OCI-LY3 (cell line): ENCODE data around the gene LGALS8.
"Not testable (repeated sequence)": the region's sequence is repeated elsewhere in the genome, so short reads cannot be mapped to it uniquely, and the experiment has no call there.

ENCODE experiments used
- H2AFZ ChIP-seq: fragments of 200-600, 300-600 bp; shearing (Covaris generic); 2 replicates; pipeline ENCODE4 v1.6.0; 2014; ENCODE audit warnings: antibody characterized with exemption, low read depth, low read length
- H3K27ac ChIP-seq: fragments of 200-600, 300-600 bp; sonication (generic); 2 replicates; pipeline ENCODE4 v1.5.1; 2014; ENCODE audit warnings: mild to moderate bottlenecking, low read length, moderate library complexity, mixed read lengths
- H3K27me3 ChIP-seq: fragments of 200-600, 300-600 bp; sonication (generic); 2 replicates; pipeline ENCODE4 v1.6.1; 2014; ENCODE audit warnings: low read depth, low read length, mixed read lengths
- H3K36me3 ChIP-seq: fragments of 200-600, 300-600 bp; sonication (generic); replicated peaks from 2 replicates; pipeline ENCODE3; 2014; ENCODE audit warnings: low read depth, low read length, mixed read lengths
- H3K4me1 ChIP-seq: fragments of 300-600, 200-600 bp; sonication (generic); 2 replicates; pipeline ENCODE4 v1.6.1; 2014; ENCODE audit warnings: low read length, mixed read lengths
- H3K4me2 ChIP-seq: fragments of 200-600, 300-600 bp; sonication (generic); 2 replicates; pipeline ENCODE4 v1.6.1; 2014; ENCODE audit warnings: low read length, mixed read lengths
- H3K4me3 ChIP-seq: fragments of 300-600, 200-600 bp; sonication (generic); 2 replicates; pipeline ENCODE4 v1.5.1; 2014; ENCODE audit warnings: antibody characterized with exemption, mild to moderate bottlenecking, low read length, moderate library complexity
- H3K79me2 ChIP-seq: fragments of 300-600, 200-600 bp; shearing (Covaris generic); 2 replicates; pipeline ENCODE4 v1.6.1; 2014; ENCODE audit warnings: mild to moderate bottlenecking, low read length, mixed read lengths
- H3K9ac ChIP-seq: fragments of 300-600, 200-600 bp; shearing (Covaris generic); 2 replicates; pipeline ENCODE4 v1.6.0; 2014; ENCODE audit warnings: mild to moderate bottlenecking, low read length, moderate library complexity
- H3K9me3 ChIP-seq: fragments of 200-600, 300-600 bp; shearing (Covaris generic); 2 replicates; pipeline ENCODE4 v1.6.1; 2014; ENCODE audit warnings: low read length, mixed read lengths; ENCODE audit not compliant: insufficient read depth
- H4K20me1 ChIP-seq: fragments of 200-600, 300-600 bp; sonication (generic); 2 replicates; pipeline ENCODE4 v1.6.1; 2016; ENCODE audit warnings: low read length, mixed read lengths; ENCODE audit not compliant: insufficient read depth
- CTCF ChIP-seq: fragments of 200-600, 300-600 bp; sonication (generic); IDR thresholded peaks from 2 replicates; pipeline ENCODE4 v1.5.1; 2014; ENCODE audit warnings: antibody characterized with exemption, low read length, low read depth
- EZH2phosphoT487 ChIP-seq: fragments of 200-600 bp; shearing (Covaris generic); IDR thresholded peaks from 2 replicates; pipeline ENCODE4 v1.6.1; 2018; ENCODE audit warnings: antibody characterized with exemption, mixed run types, low read depth

LGALS8 gene

GRCh38 chr1:236486356-236487002 lies 37.3 kb upstream of the LGALS8 start:
- no peaks in the 10 kb centered on the region for H3K79me2 ChIP-seq
- H4K20me1 ChIP-seq: no peaks in the 10 kb centered on the region
- H3K27ac ChIP-seq: no peak overlapping the region
- no peaks in the 10 kb centered on the region for H3K4me1 ChIP-seq
- no peak overlapping the region for H3K4me3 ChIP-seq
- no peaks in the 10 kb centered on the region for H3K9me3 ChIP-seq
- no peaks in the 10 kb centered on the region for H3K36me3 ChIP-seq
- H2AFZ ChIP-seq: no peak overlapping the region
- TF ChIP-seq EZH2phosphoT487 (no peak), CTCF (no peak)
- H3K9ac ChIP-seq: no peak overlapping the region
- no peak overlapping the region for H3K4me2 ChIP-seq
- H3K27me3 ChIP-seq: peaks cover 42% of the 10 kb centered on the region

GRCh38 chr1:236489161-236489560 lies 34.6 kb upstream of the LGALS8 start:
- peaks cover 45% of the 10 kb centered on the region for H3K27me3 ChIP-seq

GRCh38 chr1:236489710-236490377 lies 33.9 kb upstream of the LGALS8 start:
- no peak for TF ChIP-seq EZH2phosphoT487
- TF ChIP-seq CTCF: peak; percentile 88
- Histone ChIP-seq H2AFZ (no peak overlapping the region), H3K9ac (no peak overlapping the region), H3K4me1 (no peaks in the 10 kb centered on the region), H3K4me2 (peak overlapping the region; percentile 20), H4K20me1 (no peaks in the 10 kb centered on the region), H3K9me3 (no peaks in the 10 kb centered on the region), H3K36me3 (no peaks in the 10 kb centered on the region), H3K79me2 (no peaks in the 10 kb centered on the region), H3K4me3 (no peak overlapping the region), H3K27me3 (peaks cover 52% of the 10 kb centered on the region), H3K27ac (no peak overlapping the region)

More at GRCh38 chr1:236489161-236489560, 34.6 kb upstream of the LGALS8 start:
- H3K4me2 ChIP-seq, H3K27ac ChIP-seq, H3K9ac ChIP-seq, H3K79me2 ChIP-seq, H4K20me1 ChIP-seq, H3K9me3 ChIP-seq, H2AFZ ChIP-seq, H3K36me3 ChIP-seq, H3K4me1 ChIP-seq, H3K4me3 ChIP-seq: not testable (repeated sequence)

- H4K20me1 ChIP-seq: no peaks in the 10 kb centered on the region
- no peaks in the 10 kb centered on the region for H3K9me3 ChIP-seq
- no peak overlapping the region for H3K27ac ChIP-seq
- no peaks in the 10 kb centered on the region for H3K79me2 ChIP-seq
- H3K4me3 ChIP-seq: no peak overlapping the region
- no peak overlapping the region for H3K4me2 ChIP-seq
- H3K27me3 ChIP-seq: peaks cover 53% of the 10 kb centered on the region
- no peak overlapping the region for H3K9ac ChIP-seq
- no peaks in the 10 kb centered on the region for H3K36me3 ChIP-seq
- TF ChIP-seq CTCF: no peak
- no peak for TF ChIP-seq EZH2phosphoT487
- no peak overlapping the region for H2AFZ ChIP-seq
- no peaks in the 10 kb centered on the region for H3K4me1 ChIP-seq
These were observed 32.2 kb upstream of the LGALS8 start for GRCh38 chr1:236491469-236492136.
